ENCODE data around the gene SESN3. TPM values are rescaled to one million over a fixed set of nuclear protein-coding genes. Genes with fewer than 3 reads are reported as not detected.

Gene SESN3
- total RNA-seq, 4 donors from 2014 or later, result 57.9 to 106 (median 71.8) TPM

- H3K4me1 ChIP-seq, result peaks cover 0 to 3% (median 0%) of the 10 kb centered on the region in 4 donors
- WGBS, 2 donors, result 84 to 85% methylated on average over 5 of the region's 5 CpGs
- no peaks in the 10 kb centered on the region for H3K9me3 ChIP-seq
- no peaks in the 10 kb centered on the region for H3K36me3 ChIP-seq
- H3K27ac ChIP-seq, result no peak overlapping the region
- TF ChIP-seq CTCF (IDR thresholded peaks at IDR 0.05) (no peak), POLR2A (IDR thresholded peaks at IDR 0.05) (no peak), EP300 (IDR thresholded peaks at IDR 0.05) (no peak)
- no peak for DNase-seq (ENCODE audit: low spot score in 2 of 2)
- no peaks in the 10 kb centered on the region for H3K27me3 ChIP-seq
- no peak overlapping the region for H3K4me3 ChIP-seq
These were observed 38.2 kb upstream of the SESN3 start for GRCh38 chr11:95269036-95269819.

GRCh38 chr11:95268391-95268790, 37.4 kb upstream of the SESN3 start:
- H3K27me3 ChIP-seq, result no peaks in the 10 kb centered on the region
- no peak for TF ChIP-seq EP300 (IDR thresholded peaks at IDR 0.05)
- no peak for TF ChIP-seq POLR2A (IDR thresholded peaks at IDR 0.05)
- TF ChIP-seq CTCF (IDR thresholded peaks at IDR 0.05), result no peak
- 94 to 100% methylated on average over 1 of the region's 1 CpG for WGBS, 2 donors
- no peaks in the 10 kb centered on the region for H3K36me3 ChIP-seq
- DNase-seq (ENCODE audit: low spot score in 2 of 2), result no peak
- no peak overlapping the region for H3K4me3 ChIP-seq
- no peaks in the 10 kb centered on the region for H3K9me3 ChIP-seq
- peaks cover 0 to 3% (median 0%) of the 10 kb centered on the region in 4 donors for H3K4me1 ChIP-seq
- no peak overlapping the region for H3K27ac ChIP-seq

GRCh38 chr11:95267601-95268213, 36.7 kb upstream of the SESN3 start:
- Histone ChIP-seq H3K4me1 (peaks cover 0 to 3% (median 0%) of the 10 kb centered on the region in 4 donors), H3K4me3 (no peak overlapping the region), H3K9me3 (no peaks in the 10 kb centered on the region), H3K36me3 (no peaks in the 10 kb centered on the region), H3K27me3 (no peaks in the 10 kb centered on the region), H3K27ac (peak overlapping the region in 1 of 4 donors; percentile 53)
- no peak for DNase-seq (ENCODE audit: low spot score in 2 of 2)
- TF ChIP-seq EP300 (IDR thresholded peaks at IDR 0.05) (no peak), CTCF (IDR thresholded peaks at IDR 0.05) (no peak), POLR2A (IDR thresholded peaks at IDR 0.05) (no peak)
- WGBS, 2 donors, result 55 to 93% methylated on average over 1 of the region's 1 CpG

DNA sequence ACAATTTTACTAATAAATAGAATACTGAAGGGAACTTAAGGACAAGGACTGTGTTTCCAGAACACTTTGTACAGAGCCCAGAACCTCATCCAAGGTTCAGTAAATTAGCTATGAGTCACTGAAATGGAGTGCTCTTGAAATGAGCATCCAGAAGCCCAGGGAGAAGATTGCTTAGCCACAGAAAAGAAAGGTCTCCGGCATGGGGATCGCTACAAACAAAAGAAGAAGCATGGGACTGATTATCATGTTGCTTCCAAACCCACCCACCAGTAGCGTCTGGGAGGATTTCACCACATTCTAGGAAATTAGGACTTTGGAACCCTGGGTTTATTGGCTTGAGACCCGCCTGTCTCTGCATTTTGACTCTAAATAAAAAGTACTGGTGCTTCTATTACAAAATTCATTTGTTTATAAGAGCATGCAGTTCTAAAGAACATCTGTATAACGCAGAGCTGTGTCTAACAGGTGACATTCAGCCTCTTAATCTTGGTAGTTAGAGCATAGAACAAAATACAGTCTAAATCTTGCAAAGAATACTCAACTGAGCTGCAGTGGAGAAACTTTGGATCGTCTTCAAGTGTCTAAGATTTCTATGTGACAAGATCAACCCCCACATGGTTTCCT, 35.9 kb upstream of the SESN3 start:
- Histone ChIP-seq H3K27ac (peak overlapping the region in 1 of 4 donors; percentile 62), H3K36me3 (no peaks in the 10 kb centered on the region), H3K4me3 (no peak overlapping the region), H3K9me3 (no peaks in the 10 kb centered on the region), H3K27me3 (no peaks in the 10 kb centered on the region), H3K4me1 (peaks cover 0 to 3% (median 0%) of the 10 kb centered on the region in 4 donors)
- peak in 1 of 2 donors; percentile 14 for DNase-seq (ENCODE audit: low spot score in 2 of 2)
- TF ChIP-seq EP300 (IDR thresholded peaks at IDR 0.05) (peak in 1 of 2 donors; percentile 34), CTCF (IDR thresholded peaks at IDR 0.05) (no peak)
- WGBS, 2 donors, result 80 to 83% methylated on average over 6 of the region's 6 CpGs

DNA sequence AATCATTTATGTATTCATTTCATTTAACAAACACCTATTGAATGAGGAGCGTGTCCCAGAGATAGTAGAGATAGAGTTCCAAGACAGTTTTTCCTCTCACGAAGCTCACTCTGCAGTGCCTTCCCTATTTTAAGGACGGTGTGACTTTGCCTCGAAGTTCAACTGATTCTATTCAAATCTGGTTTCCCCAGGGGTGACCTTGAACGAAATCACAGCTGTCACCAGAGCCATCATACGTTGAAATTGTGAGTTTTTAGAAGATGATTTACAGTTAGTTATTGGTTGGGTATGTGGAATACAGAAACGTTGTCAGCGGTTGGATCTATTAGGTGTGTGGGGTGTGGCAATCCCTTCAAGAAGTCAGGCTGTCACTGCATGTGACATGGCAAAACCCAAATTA, 33.9 kb upstream of the SESN3 start:
- H3K27me3 ChIP-seq, result no peaks in the 10 kb centered on the region

More for the DNA sequence above, 33.9 kb upstream of the SESN3 start:
- Histone ChIP-seq H3K36me3 (no peaks in the 10 kb centered on the region), H3K4me1 (peaks cover 0 to 3% (median 0%) of the 10 kb centered on the region in 4 donors), H3K9me3 (no peaks in the 10 kb centered on the region), H3K4me3 (no peak overlapping the region), H3K27ac (no peak overlapping the region)
- 81 to 83% methylated on average over 8 of the region's 8 CpGs for WGBS, 2 donors
- DNase-seq (ENCODE audit: low spot score in 2 of 2), result no peak
- no peak for TF ChIP-seq CTCF (IDR thresholded peaks at IDR 0.05)
- TF ChIP-seq EP300 (IDR thresholded peaks at IDR 0.05), result no peak
- TF ChIP-seq POLR2A (IDR thresholded peaks at IDR 0.05), result no peak
